Measurements from ENCODE around the gene KCNN3.
A peak's percentile ranks its signal among the peaks of the same experiment; 100 is the strongest.

Gene KCNN3

GRCh38 chr1:154806333-154806732, 63.7 kb downstream of the KCNN3 start:
- FAIRE-seq = no peak

GRCh38 chr1:154802982-154803920, 66.8 kb downstream of the KCNN3 start:
- no peak for DNase-seq (ENCODE audit: insufficient read length, low spot score)
- FAIRE-seq = peak; percentile 68

More at GRCh38 chr1:154806333-154806732, 63.7 kb downstream of the KCNN3 start:
- TF ChIP-seq POLR2A (IDR thresholded peaks at IDR 0.05; ENCODE audit: low read depth, low read length) (no peak), SPI1 (IDR thresholded peaks at IDR 0.05; ENCODE audit: low read depth, low read length) (no peak), PAX5 (IDR thresholded peaks at IDR 0.05; ENCODE audit: insufficient read depth, low read length, severe bottlenecking) (no peak), POLR2AphosphoS5 (IDR thresholded peaks at IDR 0.05; ENCODE audit: low read depth, low read length) (no peak), TAF1 (IDR thresholded peaks at IDR 0.05; ENCODE audit: low read depth, low read length) (no peak), POU2F2 (IDR thresholded peaks at IDR 0.05; ENCODE audit: low read depth, low read length) (no peak)
- DNase-seq (ENCODE audit: insufficient read length, low spot score) = no peak

GRCh38 chr1:154802336-154802969, 67.6 kb downstream of the KCNN3 start:
- FAIRE-seq (peak; percentile 23), DNase-seq (ENCODE audit: insufficient read length, low spot score) (no peak)
- TF ChIP-seq POU2F2 (IDR thresholded peaks at IDR 0.05; ENCODE audit: low read depth, low read length) (no peak), SPI1 (IDR thresholded peaks at IDR 0.05; ENCODE audit: low read depth, low read length) (no peak)

More at GRCh38 chr1:154802982-154803920, 66.8 kb downstream of the KCNN3 start:
- no peak for TF ChIP-seq POLR2AphosphoS5 (IDR thresholded peaks at IDR 0.05; ENCODE audit: low read depth, low read length)
- TF ChIP-seq POU2F2 (IDR thresholded peaks at IDR 0.05; ENCODE audit: low read depth, low read length) = no peak
- TF ChIP-seq TAF1 (IDR thresholded peaks at IDR 0.05; ENCODE audit: low read depth, low read length) = no peak
- TF ChIP-seq PAX5 (IDR thresholded peaks at IDR 0.05; ENCODE audit: insufficient read depth, low read length, severe bottlenecking) = no peak
- no peak for TF ChIP-seq POLR2A (IDR thresholded peaks at IDR 0.05; ENCODE audit: low read depth, low read length)
- no peak for TF ChIP-seq SPI1 (IDR thresholded peaks at IDR 0.05; ENCODE audit: low read depth, low read length)

GRCh38 chr1:154801234-154802011, 68.7 kb downstream of the KCNN3 start:
- no peak for TF ChIP-seq TAF1 (IDR thresholded peaks at IDR 0.05; ENCODE audit: low read depth, low read length)
- no peak for TF ChIP-seq PAX5 (IDR thresholded peaks at IDR 0.05; ENCODE audit: insufficient read depth, low read length, severe bottlenecking)
- no peak for TF ChIP-seq POLR2A (IDR thresholded peaks at IDR 0.05; ENCODE audit: low read depth, low read length)
- TF ChIP-seq POU2F2 (IDR thresholded peaks at IDR 0.05; ENCODE audit: low read depth, low read length) = no peak
- no peak for TF ChIP-seq POLR2AphosphoS5 (IDR thresholded peaks at IDR 0.05; ENCODE audit: low read depth, low read length)
- TF ChIP-seq SPI1 (IDR thresholded peaks at IDR 0.05; ENCODE audit: low read depth, low read length) = no peak
- no peak for FAIRE-seq

GRCh38 chr1:154799188-154799587, 70.9 kb downstream of the KCNN3 start:
- no peak for FAIRE-seq
- TF ChIP-seq SPI1 (IDR thresholded peaks at IDR 0.05; ENCODE audit: low read depth, low read length) = no peak
- TF ChIP-seq PAX5 (IDR thresholded peaks at IDR 0.05; ENCODE audit: insufficient read depth, low read length, severe bottlenecking) = no peak
- TF ChIP-seq POLR2AphosphoS5 (IDR thresholded peaks at IDR 0.05; ENCODE audit: low read depth, low read length) = no peak
- no peak for TF ChIP-seq POU2F2 (IDR thresholded peaks at IDR 0.05; ENCODE audit: low read depth, low read length)
- TF ChIP-seq TAF1 (IDR thresholded peaks at IDR 0.05; ENCODE audit: low read depth, low read length) = no peak
- no peak for TF ChIP-seq POLR2A (IDR thresholded peaks at IDR 0.05; ENCODE audit: low read depth, low read length)

More at GRCh38 chr1:154801234-154802011, 68.7 kb downstream of the KCNN3 start:
- no peak for DNase-seq (ENCODE audit: insufficient read length, low spot score)

GRCh38 chr1:154798645-154799044, 71.4 kb downstream of the KCNN3 start:
- TF ChIP-seq POLR2AphosphoS5 (IDR thresholded peaks at IDR 0.05; ENCODE audit: low read depth, low read length) (no peak), TAF1 (IDR thresholded peaks at IDR 0.05; ENCODE audit: low read depth, low read length) (no peak), POU2F2 (IDR thresholded peaks at IDR 0.05; ENCODE audit: low read depth, low read length) (no peak), SPI1 (IDR thresholded peaks at IDR 0.05; ENCODE audit: low read depth, low read length) (no peak), POLR2A (IDR thresholded peaks at IDR 0.05; ENCODE audit: low read depth, low read length) (no peak), PAX5 (IDR thresholded peaks at IDR 0.05; ENCODE audit: insufficient read depth, low read length, severe bottlenecking) (no peak)
- DNase-seq (ENCODE audit: insufficient read length, low spot score) (no peak), FAIRE-seq (no peak)

More at GRCh38 chr1:154799188-154799587, 70.9 kb downstream of the KCNN3 start:
- no peak for DNase-seq (ENCODE audit: insufficient read length, low spot score)

GRCh38 chr1:154797175-154797574, 72.9 kb downstream of the KCNN3 start:
- no peak for FAIRE-seq
- TF ChIP-seq TAF1 (IDR thresholded peaks at IDR 0.05; ENCODE audit: low read depth, low read length) (no peak), PAX5 (IDR thresholded peaks at IDR 0.05; ENCODE audit: insufficient read depth, low read length, severe bottlenecking) (no peak), POLR2AphosphoS5 (IDR thresholded peaks at IDR 0.05; ENCODE audit: low read depth, low read length) (no peak), SPI1 (IDR thresholded peaks at IDR 0.05; ENCODE audit: low read depth, low read length) (no peak), POLR2A (IDR thresholded peaks at IDR 0.05; ENCODE audit: low read depth, low read length) (no peak), POU2F2 (IDR thresholded peaks at IDR 0.05; ENCODE audit: low read depth, low read length) (no peak)
- DNase-seq (ENCODE audit: insufficient read length, low spot score) = no peak

- no peak for TF ChIP-seq SPI1 (IDR thresholded peaks at IDR 0.05; ENCODE audit: low read depth, low read length)
- TF ChIP-seq TAF1 (IDR thresholded peaks at IDR 0.05; ENCODE audit: low read depth, low read length) = no peak
- TF ChIP-seq POLR2AphosphoS5 (IDR thresholded peaks at IDR 0.05; ENCODE audit: low read depth, low read length) = no peak
- no peak for TF ChIP-seq POLR2A (IDR thresholded peaks at IDR 0.05; ENCODE audit: low read depth, low read length)
- no peak for TF ChIP-seq POU2F2 (IDR thresholded peaks at IDR 0.05; ENCODE audit: low read depth, low read length)
- no peak for TF ChIP-seq PAX5 (IDR thresholded peaks at IDR 0.05; ENCODE audit: insufficient read depth, low read length, severe bottlenecking)
- DNase-seq (ENCODE audit: insufficient read length, low spot score) (no peak), FAIRE-seq (no peak)
These were observed 73.7 kb downstream of the KCNN3 start for GRCh38 chr1:154796303-154796892.

Data from GM12891 (cell line).